Spleen (tissue), 7 donors: ENCODE data around the gene DEPDC5.

Experiments
- CTCF ChIP-seq, 11 experiments: fragments of 200-600 bp in 7 of 11; fragments of 450-650 bp in 4 of 11; sonication (generic) in 4 of 11; IDR thresholded peaks in 8 of 11; conservative IDR thresholded peaks in 3 of 11; 1 replicate in 7 of 11; 2 replicates in 4 of 11; pipeline versions ENCODE4 v1.4.0 to v1.8.0; 2016 to 2021; ENCODE audit warnings: antibody characterized with exemption in 11 of 11, inconsistent platforms in 4 of 11, mild to moderate bottlenecking in 1 of 11
- POLR2A ChIP-seq, 3 donors: fragments of 450-650 bp; IDR thresholded peaks; one replicate each; pipeline ENCODE4 v1.5.1; 2017; ENCODE audit warnings: antibody characterized with exemption in 3 of 3, mild to moderate bottlenecking in 1 of 3
- donor health status: DM: no; HTN: no; CAD: no; lungs with moderate emphysema.
- donor health status: DM: no; HTN: no; CAD: no.
- donor health status: DM: no; HTN: no; CAD: no.

- no peak for TF ChIP-seq POLR2A (IDR thresholded peaks at IDR 0.05)
- TF ChIP-seq CTCF (IDR thresholded peaks at IDR 0.05 in 8 of 11, conservative IDR thresholded peaks at IDR 0.05 in 3 of 11) = no peak
These were observed 36.0 kb downstream of the DEPDC5 start for GRCh38 chr22:31789803-31790202.
